ENCODE data around the gene GPSM3. TPM values are rescaled to one million over a fixed set of nuclear protein-coding genes. Genes with fewer than 3 reads are reported as not detected.
A peak's percentile ranks its signal among the peaks of the same experiment; 100 is the strongest.
"Not testable (repeated sequence)": the region's sequence is repeated elsewhere in the genome, so short reads cannot be mapped to it uniquely, and the experiment has no call there.

The GPSM3 gene
- total RNA-seq, 1 donor from 2014 or later = 49.0 TPM

DNA sequence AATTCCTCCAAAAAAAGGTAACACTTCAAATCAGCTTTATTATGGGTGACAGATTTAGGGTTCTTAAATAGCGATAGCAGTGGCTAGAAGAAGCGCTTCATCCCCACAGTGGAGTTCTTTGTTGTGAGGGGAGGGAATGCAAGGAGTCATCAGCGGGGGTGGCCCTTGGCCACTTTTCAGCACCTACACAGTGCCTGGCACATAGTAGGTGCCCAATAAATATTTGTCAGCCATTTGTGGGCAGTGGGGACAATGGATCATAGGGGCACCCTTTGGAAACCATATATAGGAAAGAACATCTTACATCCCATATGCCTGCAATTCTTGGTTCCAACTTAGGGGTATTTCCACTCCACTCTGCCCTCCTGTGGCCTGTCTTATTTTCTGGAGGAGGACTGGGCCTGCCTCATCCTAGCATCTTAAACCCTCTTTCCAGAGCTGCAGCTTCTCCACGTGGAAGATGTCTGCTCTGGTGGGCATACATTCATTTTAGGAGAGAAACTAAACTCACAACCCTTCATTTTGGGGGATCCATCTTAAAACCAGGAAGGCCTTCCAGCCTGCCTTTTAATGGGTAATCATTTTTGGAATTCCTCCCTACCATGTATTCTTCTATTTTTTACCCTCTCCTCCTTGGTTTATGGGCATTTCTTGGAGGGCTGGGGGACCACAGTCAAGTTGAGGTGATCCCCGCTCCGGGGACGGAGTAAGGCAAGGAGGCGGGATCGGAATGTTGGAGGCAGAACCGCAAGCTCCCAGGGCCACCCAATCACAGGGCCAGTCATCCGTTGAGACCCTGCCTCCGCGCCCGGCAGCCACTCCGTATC, 2.6 kb upstream of the GPSM3 start:
- TF ChIP-seq, protein P1, sequence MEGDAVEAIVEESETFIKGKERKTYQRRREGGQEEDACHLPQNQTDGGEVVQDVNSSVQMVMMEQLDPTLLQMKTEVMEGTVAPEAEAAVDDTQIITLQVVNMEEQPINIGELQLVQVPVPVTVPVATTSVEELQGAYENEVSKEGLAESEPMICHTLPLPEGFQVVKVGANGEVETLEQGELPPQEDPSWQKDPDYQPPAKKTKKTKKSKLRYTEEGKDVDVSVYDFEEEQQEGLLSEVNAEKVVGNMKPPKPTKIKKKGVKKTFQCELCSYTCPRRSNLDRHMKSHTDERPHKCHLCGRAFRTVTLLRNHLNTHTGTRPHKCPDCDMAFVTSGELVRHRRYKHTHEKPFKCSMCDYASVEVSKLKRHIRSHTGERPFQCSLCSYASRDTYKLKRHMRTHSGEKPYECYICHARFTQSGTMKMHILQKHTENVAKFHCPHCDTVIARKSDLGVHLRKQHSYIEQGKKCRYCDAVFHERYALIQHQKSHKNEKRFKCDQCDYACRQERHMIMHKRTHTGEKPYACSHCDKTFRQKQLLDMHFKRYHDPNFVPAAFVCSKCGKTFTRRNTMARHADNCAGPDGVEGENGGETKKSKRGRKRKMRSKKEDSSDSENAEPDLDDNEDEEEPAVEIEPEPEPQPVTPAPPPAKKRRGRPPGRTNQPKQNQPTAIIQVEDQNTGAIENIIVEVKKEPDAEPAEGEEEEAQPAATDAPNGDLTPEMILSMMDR (IDR thresholded peaks at IDR 0.05; ENCODE audit: unreplicated experiment) = no peak
- Mint-ChIP-seq H3K4me1 (ENCODE audit: unreplicated experiment) (peaks cover 56% of the 10 kb centered on the region), H3K27me3 (ENCODE audit: unreplicated experiment) (peaks cover 11% of the 10 kb centered on the region), H3K36me3 (ENCODE audit: low read depth, unreplicated experiment) (peaks cover 4% of the 10 kb centered on the region), H3K9me3 (ENCODE audit: unreplicated experiment) (no peaks in the 10 kb centered on the region), H3K4me3 (ENCODE audit: unreplicated experiment) (peak overlapping the region; percentile 79), H3K27ac (ENCODE audit: unreplicated experiment) (peak overlapping the region; percentile 86)
- peak; percentile 31 for DNase-seq (ENCODE audit: low spot score)

DNA sequence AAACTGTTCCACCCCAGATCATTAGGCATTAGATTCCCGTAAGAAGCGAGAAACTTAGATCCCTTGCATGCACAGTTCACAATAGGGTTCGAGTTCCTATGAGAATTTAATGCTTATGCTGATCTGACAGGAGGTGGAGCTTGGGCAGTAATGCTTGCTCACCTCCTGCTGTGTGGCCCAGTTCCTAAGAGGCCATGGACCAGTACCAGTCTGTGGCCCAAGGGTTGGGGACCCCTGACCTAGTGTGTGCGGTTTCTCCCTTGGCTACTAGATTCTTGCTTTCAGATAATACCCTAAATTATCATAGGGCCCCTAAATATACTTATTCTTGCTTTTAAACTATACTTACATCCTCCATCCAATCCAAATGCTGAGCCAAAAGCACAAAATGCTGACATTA, 1.9 kb upstream of the GPSM3 start:
- TF ChIP-seq, protein P1 (IDR thresholded peaks at IDR 0.05; ENCODE audit: unreplicated experiment) = no peak
- Mint-ChIP-seq H3K36me3 (ENCODE audit: low read depth, unreplicated experiment) (peaks cover 4% of the 10 kb centered on the region), H3K4me1 (ENCODE audit: unreplicated experiment) (peaks cover 56% of the 10 kb centered on the region), H3K27me3 (ENCODE audit: unreplicated experiment) (peaks cover 11% of the 10 kb centered on the region), H3K4me3 (ENCODE audit: unreplicated experiment) (peak overlapping the region; percentile 78), H3K27ac (ENCODE audit: unreplicated experiment) (peak overlapping the region; percentile 86), H3K9me3 (ENCODE audit: unreplicated experiment) (no peaks in the 10 kb centered on the region)
- no peak for DNase-seq (ENCODE audit: low spot score)

- Mint-ChIP-seq H3K27me3 (ENCODE audit: unreplicated experiment) (peaks cover 16% of the 10 kb centered on the region), H3K4me1 (ENCODE audit: unreplicated experiment) (peaks cover 61% of the 10 kb centered on the region), H3K4me3 (ENCODE audit: unreplicated experiment) (peak overlapping the region; percentile 65), H3K27ac (ENCODE audit: unreplicated experiment) (peak overlapping the region; percentile 97), H3K36me3 (ENCODE audit: low read depth, unreplicated experiment) (peaks cover 11% of the 10 kb centered on the region)
- H3K9me3 Mint-ChIP-seq (ENCODE audit: unreplicated experiment); DNase-seq (ENCODE audit: low spot score): not testable (repeated sequence)
Observed at GRCh38 chr6:32193096-32193495, 653 bp upstream of the GPSM3 start.

DNA sequence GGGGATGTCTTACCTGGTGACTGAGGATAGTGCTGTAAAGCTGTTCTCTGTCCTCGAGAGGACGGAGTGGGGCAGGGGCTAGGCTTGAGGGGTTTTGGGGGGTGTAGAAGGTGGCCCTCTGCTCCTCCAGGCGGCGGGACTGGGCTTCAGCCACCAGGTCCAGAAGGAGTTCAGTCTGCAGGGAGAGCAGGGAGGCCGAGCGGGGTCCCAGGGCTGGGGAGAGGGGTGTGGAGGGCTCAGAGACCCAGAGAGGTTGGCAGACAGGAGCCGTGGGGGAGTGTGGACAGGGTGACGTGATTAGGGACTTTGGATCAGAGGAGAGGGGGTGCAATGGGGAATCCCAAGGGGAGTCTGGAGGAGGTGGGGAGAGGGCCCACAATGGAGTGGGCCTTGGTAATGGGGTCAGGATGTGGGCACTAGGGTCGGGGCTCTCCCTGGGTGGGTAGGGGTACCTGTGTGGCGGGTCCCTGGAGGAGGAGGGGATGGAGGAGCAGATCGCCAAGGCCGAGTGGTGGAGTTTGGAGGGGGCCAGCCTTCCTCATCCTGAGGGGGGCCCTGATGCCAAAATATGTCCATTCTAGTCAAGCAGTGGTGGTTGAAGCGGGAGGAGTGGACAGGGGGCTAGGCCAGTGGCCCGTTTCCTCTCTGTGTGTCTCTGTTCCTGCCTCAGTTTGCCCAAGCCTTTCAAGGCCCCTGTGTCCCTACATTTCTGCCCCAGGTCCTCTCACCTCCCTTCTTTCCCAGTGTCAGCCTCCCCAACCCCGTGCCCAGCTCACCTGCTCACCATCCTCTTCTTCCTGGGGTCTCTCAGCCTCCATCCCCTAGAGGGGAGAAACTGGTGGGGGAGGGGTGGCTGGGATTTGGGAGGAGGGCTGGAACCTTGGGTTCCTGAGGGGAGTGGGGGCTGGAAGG, 491 bp downstream of the GPSM3 start:
- Mint-ChIP-seq H3K4me3 (ENCODE audit: unreplicated experiment) (peak overlapping the region; percentile 59), H3K36me3 (ENCODE audit: low read depth, unreplicated experiment) (peaks cover 17% of the 10 kb centered on the region), H3K4me1 (ENCODE audit: unreplicated experiment) (peaks cover 66% of the 10 kb centered on the region), H3K9me3 (ENCODE audit: unreplicated experiment) (no peaks in the 10 kb centered on the region), H3K27ac (ENCODE audit: unreplicated experiment) (peak overlapping the region; percentile 97), H3K27me3 (ENCODE audit: unreplicated experiment) (peaks cover 19% of the 10 kb centered on the region)
- DNase-seq (ENCODE audit: low spot score) = no peak
- TF ChIP-seq, protein P1 (IDR thresholded peaks at IDR 0.05; ENCODE audit: unreplicated experiment) = no peak

- TF ChIP-seq, protein P1 (IDR thresholded peaks at IDR 0.05; ENCODE audit: unreplicated experiment) = no peak
- H3K27ac Mint-ChIP-seq (ENCODE audit: unreplicated experiment) = peak overlapping the region; percentile 97
- H3K9me3 Mint-ChIP-seq (ENCODE audit: unreplicated experiment) = no peaks in the 10 kb centered on the region
- H3K27me3 Mint-ChIP-seq (ENCODE audit: unreplicated experiment) = peaks cover 16% of the 10 kb centered on the region
- H3K4me3 Mint-ChIP-seq (ENCODE audit: unreplicated experiment) = peak overlapping the region; percentile 77
- DNase-seq (ENCODE audit: low spot score) = no peak
- H3K36me3 Mint-ChIP-seq (ENCODE audit: low read depth, unreplicated experiment) = peaks cover 25% of the 10 kb centered on the region
- peaks cover 69% of the 10 kb centered on the region for H3K4me1 Mint-ChIP-seq (ENCODE audit: unreplicated experiment)
Observed at GRCh38 chr6:32190911-32191677, 1.3 kb downstream of the GPSM3 start.

Measured in endothelial cell (in vitro differentiated cells).